Cardiac muscle cell (in vitro differentiated cells and primary cell): ENCODE results near the gene BACH1. TPM values are rescaled to one million over a fixed set of nuclear protein-coding genes. Genes with fewer than 3 reads are reported as not detected.
A peak's percentile ranks its signal among the peaks of the same experiment; 100 is the strongest.

Source experiments
- DNase-seq, 2 donors: peaks; one replicate each; pipeline versions ENCODE4 v3.0.0 to v3.0.0-alpha.2; 2010 to 2017; ENCODE audit warnings: low read depth in 1 of 2, low spot score in 1 of 2
- H3K27ac ChIP-seq: fragments of 200-600 bp; sonication (generic); 2 replicates; pipeline ENCODE4 v1.5.1; 2016
- H3K27me3 ChIP-seq: fragments of 200-600 bp; sonication (generic); 2 replicates; pipeline ENCODE4 v1.6.0; 2016; ENCODE audit warnings: control low read depth
- H3K36me3 ChIP-seq: fragments of 200-600 bp; sonication (generic); 2 replicates; pipeline ENCODE4 v1.5.1; 2016; ENCODE audit warnings: control low read depth
- H3K4me1 ChIP-seq: fragments of 200-600 bp; sonication (generic); 2 replicates; pipeline ENCODE4 v1.8.1; 2017; ENCODE audit warnings: low read depth, mild to moderate bottlenecking, mixed run types
- H3K4me3 ChIP-seq: fragments of 200-600 bp; sonication (generic); 2 replicates; pipeline ENCODE4 v1.5.1; 2016; ENCODE audit warnings: mild to moderate bottlenecking
- H3K9me3 ChIP-seq: fragments of 200-600 bp; sonication (generic); 2 replicates; pipeline ENCODE4 v1.5.1; 2017; ENCODE audit warnings: low read depth, mild to moderate bottlenecking, control low read depth
- polyA plus RNA-seq: library from polyadenylated mRNA; unstranded; fragments of >200 nt; fragmentation: Nextera tagmentation; extraction: Ambion mirVana; gene quantifications from 2 replicates; pipeline ENCODE4 v1.2.1, GENCODE V29; 2016
- total RNA-seq: library from RNA; depleted of rRNA; stranded (reverse); fragments of >200 nt; gene quantifications from 2 replicates; pipeline ENCODE4 v1.2.3, GENCODE V29; 2016
- TF ChIP-seq, protein P1 (sequence below): IDR thresholded peaks from 2 replicates; pipeline ENCODE4 v1.5.1; 2012; ENCODE audit warnings: low read depth, mild to moderate bottlenecking, low read length

BACH1 gene
- total and polyA plus RNA-seq, 2 experiments from 2014 or later: 17.2 to 32.3 TPM

DNA sequence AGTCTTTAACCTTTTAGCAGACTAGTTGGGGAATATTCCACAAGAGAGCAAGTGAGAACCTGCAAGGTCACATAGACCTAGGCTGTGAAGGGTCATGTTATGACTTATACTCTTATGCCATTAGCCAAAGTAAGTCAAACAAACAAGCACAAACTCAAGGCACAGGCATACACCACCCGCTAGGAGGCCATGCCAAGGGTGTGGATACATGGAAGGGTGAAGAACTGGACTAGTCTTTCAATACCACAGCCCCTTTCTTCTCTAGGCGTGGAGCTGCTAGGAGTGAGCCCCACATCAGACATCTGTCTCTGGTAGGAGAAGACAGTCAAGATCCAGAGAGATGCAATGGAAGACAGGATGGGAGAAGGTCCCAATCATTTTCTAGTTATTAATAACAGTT, 68.6 kb downstream of the BACH1 start:
- Histone ChIP-seq H3K27me3 (no peaks in the 10 kb centered on the region), H3K27ac (no peak overlapping the region), H3K9me3 (no peaks in the 10 kb centered on the region), H3K36me3 (no peaks in the 10 kb centered on the region), H3K4me3 (no peak overlapping the region), H3K4me1 (no peaks in the 10 kb centered on the region)
- TF ChIP-seq, protein P1, sequence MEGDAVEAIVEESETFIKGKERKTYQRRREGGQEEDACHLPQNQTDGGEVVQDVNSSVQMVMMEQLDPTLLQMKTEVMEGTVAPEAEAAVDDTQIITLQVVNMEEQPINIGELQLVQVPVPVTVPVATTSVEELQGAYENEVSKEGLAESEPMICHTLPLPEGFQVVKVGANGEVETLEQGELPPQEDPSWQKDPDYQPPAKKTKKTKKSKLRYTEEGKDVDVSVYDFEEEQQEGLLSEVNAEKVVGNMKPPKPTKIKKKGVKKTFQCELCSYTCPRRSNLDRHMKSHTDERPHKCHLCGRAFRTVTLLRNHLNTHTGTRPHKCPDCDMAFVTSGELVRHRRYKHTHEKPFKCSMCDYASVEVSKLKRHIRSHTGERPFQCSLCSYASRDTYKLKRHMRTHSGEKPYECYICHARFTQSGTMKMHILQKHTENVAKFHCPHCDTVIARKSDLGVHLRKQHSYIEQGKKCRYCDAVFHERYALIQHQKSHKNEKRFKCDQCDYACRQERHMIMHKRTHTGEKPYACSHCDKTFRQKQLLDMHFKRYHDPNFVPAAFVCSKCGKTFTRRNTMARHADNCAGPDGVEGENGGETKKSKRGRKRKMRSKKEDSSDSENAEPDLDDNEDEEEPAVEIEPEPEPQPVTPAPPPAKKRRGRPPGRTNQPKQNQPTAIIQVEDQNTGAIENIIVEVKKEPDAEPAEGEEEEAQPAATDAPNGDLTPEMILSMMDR: no peak
- DNase-seq: no peak

DNA sequence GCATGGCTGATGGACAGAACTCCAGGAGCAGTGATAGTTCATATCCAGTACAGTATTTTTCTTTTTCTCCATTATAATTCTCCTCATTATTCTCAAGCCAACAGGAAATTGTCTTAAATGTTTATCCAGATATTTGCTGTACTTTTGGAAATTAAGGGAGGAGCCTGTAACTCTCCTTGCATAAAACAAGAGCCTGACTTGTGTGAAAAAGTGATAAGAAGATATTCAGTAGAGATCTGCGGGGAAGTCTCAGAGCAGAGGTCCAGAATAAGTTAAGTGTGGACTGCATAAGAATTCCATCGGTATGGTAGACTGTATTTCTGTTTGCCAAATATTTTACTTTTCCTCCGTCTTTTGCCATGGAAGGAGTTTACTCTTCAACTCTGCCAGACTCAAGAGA, 70.2 kb downstream of the BACH1 start:
- Histone ChIP-seq H3K4me1 (no peaks in the 10 kb centered on the region), H3K27ac (no peak overlapping the region), H3K36me3 (no peaks in the 10 kb centered on the region), H3K4me3 (no peak overlapping the region), H3K9me3 (no peaks in the 10 kb centered on the region), H3K27me3 (no peaks in the 10 kb centered on the region)
- TF ChIP-seq, protein P1: no peak
- no peak for DNase-seq

DNA sequence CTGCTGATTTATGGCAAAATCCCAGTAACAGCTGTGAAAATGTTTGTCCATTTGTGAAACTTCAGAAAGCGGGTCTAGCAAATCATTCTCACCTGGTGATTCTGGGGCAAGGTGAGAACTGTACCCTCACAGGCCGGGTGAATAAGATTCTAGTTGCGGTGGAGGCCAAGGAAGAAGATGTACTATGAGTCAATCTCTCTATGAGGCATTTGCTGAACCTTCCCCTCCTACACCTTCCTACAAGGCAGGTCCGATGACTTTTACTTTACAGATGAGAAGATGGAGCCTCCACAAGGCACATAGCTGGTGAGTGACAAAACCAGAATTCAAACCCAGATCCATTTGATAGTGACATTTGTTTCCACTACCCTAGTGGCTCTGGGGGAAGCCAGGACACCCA, 72.7 kb downstream of the BACH1 start:
- DNase-seq: no peak

DNA sequence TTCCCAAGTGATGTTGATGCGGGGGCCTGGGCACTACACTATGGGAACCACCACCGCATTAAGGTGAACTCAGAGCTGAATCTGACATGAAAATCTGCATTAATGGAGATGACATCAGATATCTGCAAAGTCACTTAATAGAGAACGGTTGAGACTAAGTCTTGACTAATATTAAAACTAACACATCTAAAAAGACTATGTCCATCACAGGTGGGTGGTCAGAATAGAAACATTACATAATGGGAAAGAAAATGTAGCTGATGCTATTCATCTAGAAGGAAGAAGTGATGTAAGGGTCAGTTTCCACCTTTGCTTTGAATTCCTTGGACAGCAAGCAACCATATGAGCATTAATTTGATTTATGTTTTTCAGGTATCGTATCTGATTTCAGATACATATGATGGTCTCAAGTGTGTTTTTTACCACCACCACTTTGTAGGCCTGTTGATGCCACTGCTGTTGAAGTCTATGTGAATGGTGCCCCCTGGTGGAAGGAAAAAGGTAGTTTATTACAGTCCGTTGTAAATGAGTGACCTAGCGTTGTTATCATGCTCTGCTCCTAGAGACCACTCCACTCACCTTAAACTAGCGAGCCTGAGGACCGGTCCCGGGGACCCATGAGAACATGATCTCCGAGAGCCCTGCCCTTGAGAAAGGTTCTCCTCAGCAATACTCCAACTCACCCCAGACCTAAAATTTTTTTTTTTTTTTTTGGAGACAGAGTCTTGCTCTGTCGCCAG, 73.5 kb downstream of the BACH1 start:
- DNase-seq: peak; percentile 84 to 89

More for the DNA sequence above, 72.7 kb downstream of the BACH1 start:
- Histone ChIP-seq H3K4me3 (no peak overlapping the region), H3K27me3 (no peaks in the 10 kb centered on the region), H3K4me1 (no peaks in the 10 kb centered on the region), H3K36me3 (no peaks in the 10 kb centered on the region), H3K27ac (no peak overlapping the region), H3K9me3 (no peaks in the 10 kb centered on the region)
- TF ChIP-seq, protein P1: no peak

DNA sequence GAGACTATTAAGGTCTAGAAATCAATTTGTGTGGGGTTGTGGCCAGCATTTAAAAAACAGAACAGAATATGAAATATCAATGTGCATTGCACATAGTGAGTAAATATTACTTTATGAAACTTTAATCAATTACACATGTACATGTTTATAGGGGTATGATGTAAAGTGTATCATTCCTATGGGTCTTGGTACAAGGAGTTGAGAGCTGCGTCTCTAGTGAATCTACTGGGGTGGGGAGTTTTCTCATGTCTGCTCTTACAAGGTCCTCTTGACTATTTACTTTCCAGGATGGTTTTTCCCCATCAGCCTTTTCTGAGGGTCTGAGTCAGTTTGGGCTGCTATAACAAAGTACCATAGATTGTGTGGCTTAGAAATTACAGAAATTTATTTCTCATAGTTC, 75.8 kb downstream of the BACH1 start:
- TF ChIP-seq, protein P1: no peak
- H3K9me3 ChIP-seq: no peaks in the 10 kb centered on the region
- H3K27me3 ChIP-seq: no peaks in the 10 kb centered on the region
- no peaks in the 10 kb centered on the region for H3K4me1 ChIP-seq
- DNase-seq: no peak
- H3K27ac ChIP-seq: no peak overlapping the region
- no peak overlapping the region for H3K4me3 ChIP-seq
- no peaks in the 10 kb centered on the region for H3K36me3 ChIP-seq

More for the DNA sequence above, 73.5 kb downstream of the BACH1 start:
- TF ChIP-seq, protein P1: peak; percentile 63
- no peaks in the 10 kb centered on the region for H3K9me3 ChIP-seq
- H3K4me1 ChIP-seq: no peaks in the 10 kb centered on the region
- H3K36me3 ChIP-seq: no peaks in the 10 kb centered on the region
- no peak overlapping the region for H3K4me3 ChIP-seq
- H3K27ac ChIP-seq: no peak overlapping the region
- H3K27me3 ChIP-seq: no peaks in the 10 kb centered on the region
